ENCODE measurements around the gene EOMES. TPM values are rescaled to one million over a fixed set of nuclear protein-coding genes. Genes with fewer than 3 reads are reported as not detected.

EOMES gene
- total RNA-seq, 1 donor from 2014 or later = 1.9 TPM

- peak; percentile 55 to 60 for ATAC-seq
- H3K4me3 ChIP-seq = peak overlapping the region; percentile 66
- H3K27me3 ChIP-seq (ENCODE audit: low read depth) = peaks cover 74% of the 10 kb centered on the region
- no peak overlapping the region for H3K27ac ChIP-seq
- peak; percentile 64 for DNase-seq
- intact Hi-C loops (cut with DNase I) = no loop called here
- H3K4me1 ChIP-seq = peaks cover 26% of the 10 kb centered on the region
- no peaks in the 10 kb centered on the region for H3K36me3 ChIP-seq
- H3K9me3 ChIP-seq = no peaks in the 10 kb centered on the region
- no peak for TF ChIP-seq CTCF (IDR thresholded peaks at IDR 0.05)
Observed at GRCh38 chr3:27714692-27715453, 7.2 kb downstream of the EOMES start.

GRCh38 chr3:27714146-27714526 is 8.0 kb downstream of the EOMES start:
- Histone ChIP-seq H3K36me3 (no peaks in the 10 kb centered on the region), H3K4me1 (peaks cover 26% of the 10 kb centered on the region), H3K27me3 (ENCODE audit: low read depth) (peaks cover 67% of the 10 kb centered on the region), H3K9me3 (no peaks in the 10 kb centered on the region), H3K27ac (no peak overlapping the region), H3K4me3 (peak overlapping the region; percentile 66)
- DNase-seq (no peak), ATAC-seq (no peak)
- intact Hi-C loops (cut with DNase I) = no loop called here
- no peak for TF ChIP-seq CTCF (IDR thresholded peaks at IDR 0.05)

GRCh38 chr3:27713435-27714145 is 8.5 kb downstream of the EOMES start:
- ATAC-seq (no peak), DNase-seq (no peak)
- Histone ChIP-seq H3K27me3 (ENCODE audit: low read depth) (peaks cover 64% of the 10 kb centered on the region), H3K36me3 (no peaks in the 10 kb centered on the region), H3K27ac (no peak overlapping the region), H3K4me3 (peak overlapping the region; percentile 66), H3K9me3 (no peaks in the 10 kb centered on the region), H3K4me1 (peaks cover 26% of the 10 kb centered on the region)
- intact Hi-C loops (cut with DNase I) = no loop called here
- TF ChIP-seq CTCF (IDR thresholded peaks at IDR 0.05) = no peak

GRCh38 chr3:27713078-27713423 is 9.1 kb downstream of the EOMES start:
- ATAC-seq = peak in 1 of 2 donors; percentile 39
- Histone ChIP-seq H3K4me3 (peak overlapping the region; percentile 66), H3K9me3 (no peaks in the 10 kb centered on the region), H3K4me1 (peaks cover 26% of the 10 kb centered on the region), H3K36me3 (no peaks in the 10 kb centered on the region), H3K27ac (no peak overlapping the region), H3K27me3 (ENCODE audit: low read depth) (peaks cover 58% of the 10 kb centered on the region)
- TF ChIP-seq CTCF (IDR thresholded peaks at IDR 0.05) = no peak
- no peak for DNase-seq
- intact Hi-C loops (cut with DNase I) = no loop called here

- Histone ChIP-seq H3K4me3 (peak overlapping the region; percentile 66), H3K36me3 (no peaks in the 10 kb centered on the region), H3K27me3 (ENCODE audit: low read depth) (peaks cover 52% of the 10 kb centered on the region), H3K4me1 (peaks cover 26% of the 10 kb centered on the region), H3K9me3 (no peaks in the 10 kb centered on the region), H3K27ac (no peak overlapping the region)
- TF ChIP-seq CTCF (IDR thresholded peaks at IDR 0.05) = peak; percentile 82
- intact Hi-C loops (cut with DNase I) = no loop called here
- DNase-seq (peak; percentile 78), ATAC-seq (peak; percentile 93 to 96)
Observed at GRCh38 chr3:27712136-27713077, 9.7 kb downstream of the EOMES start.

Data from lower lobe of right lung (tissue), 2 donors.